ENCODE results near the gene TXNDC16. TPM values are rescaled to one million over a fixed set of nuclear protein-coding genes. Genes with fewer than 3 reads are reported as not detected.
"Not testable (repeated sequence)": the region's sequence is repeated elsewhere in the genome, so short reads cannot be mapped to it uniquely, and the experiment has no call there.

TXNDC16 gene
- total RNA-seq, 1 donor from 2014 or later, result 3.6 TPM

DNA sequence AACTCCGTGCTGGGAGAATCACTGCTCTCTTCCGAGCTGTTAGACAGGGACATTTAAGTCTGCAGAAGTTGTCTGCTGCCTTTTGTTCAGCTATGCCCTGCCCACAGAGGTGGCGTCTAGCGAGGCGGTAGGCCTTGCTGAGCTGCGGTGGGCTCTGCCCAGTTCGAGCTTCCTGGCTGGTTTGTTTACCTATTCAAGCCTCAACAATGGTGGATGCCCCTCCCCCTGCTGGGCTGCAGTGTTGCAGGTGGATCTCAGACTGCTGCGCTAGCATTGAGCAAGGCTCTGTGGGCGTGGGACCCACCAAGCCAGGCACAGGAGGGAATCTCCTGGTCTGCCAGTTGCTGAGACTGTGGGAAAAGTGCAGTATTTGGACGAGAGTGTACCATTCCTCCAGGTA lies 44.0 kb upstream of the TXNDC16 start:
- TF ChIP-seq, protein P1, sequence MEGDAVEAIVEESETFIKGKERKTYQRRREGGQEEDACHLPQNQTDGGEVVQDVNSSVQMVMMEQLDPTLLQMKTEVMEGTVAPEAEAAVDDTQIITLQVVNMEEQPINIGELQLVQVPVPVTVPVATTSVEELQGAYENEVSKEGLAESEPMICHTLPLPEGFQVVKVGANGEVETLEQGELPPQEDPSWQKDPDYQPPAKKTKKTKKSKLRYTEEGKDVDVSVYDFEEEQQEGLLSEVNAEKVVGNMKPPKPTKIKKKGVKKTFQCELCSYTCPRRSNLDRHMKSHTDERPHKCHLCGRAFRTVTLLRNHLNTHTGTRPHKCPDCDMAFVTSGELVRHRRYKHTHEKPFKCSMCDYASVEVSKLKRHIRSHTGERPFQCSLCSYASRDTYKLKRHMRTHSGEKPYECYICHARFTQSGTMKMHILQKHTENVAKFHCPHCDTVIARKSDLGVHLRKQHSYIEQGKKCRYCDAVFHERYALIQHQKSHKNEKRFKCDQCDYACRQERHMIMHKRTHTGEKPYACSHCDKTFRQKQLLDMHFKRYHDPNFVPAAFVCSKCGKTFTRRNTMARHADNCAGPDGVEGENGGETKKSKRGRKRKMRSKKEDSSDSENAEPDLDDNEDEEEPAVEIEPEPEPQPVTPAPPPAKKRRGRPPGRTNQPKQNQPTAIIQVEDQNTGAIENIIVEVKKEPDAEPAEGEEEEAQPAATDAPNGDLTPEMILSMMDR (IDR thresholded peaks at IDR 0.05; ENCODE audit: borderline replicate concordance), result no peak
- H3K4me1 ChIP-seq, result no peaks in the 10 kb centered on the region
- H3K27ac ChIP-seq (replicated peaks), result no peak overlapping the region
- H3K27me3 ChIP-seq (ENCODE audit: low read depth), result no peaks in the 10 kb centered on the region
- no peak overlapping the region for H3K4me3 ChIP-seq
- H3K36me3 ChIP-seq, result no peaks in the 10 kb centered on the region
- DNase-seq, result no peak
- intact Hi-C loops (cut with micrococcal nuclease), result no loop called here
- peaks cover 30% of the 10 kb centered on the region for H3K9me3 ChIP-seq (replicated peaks)

DNA sequence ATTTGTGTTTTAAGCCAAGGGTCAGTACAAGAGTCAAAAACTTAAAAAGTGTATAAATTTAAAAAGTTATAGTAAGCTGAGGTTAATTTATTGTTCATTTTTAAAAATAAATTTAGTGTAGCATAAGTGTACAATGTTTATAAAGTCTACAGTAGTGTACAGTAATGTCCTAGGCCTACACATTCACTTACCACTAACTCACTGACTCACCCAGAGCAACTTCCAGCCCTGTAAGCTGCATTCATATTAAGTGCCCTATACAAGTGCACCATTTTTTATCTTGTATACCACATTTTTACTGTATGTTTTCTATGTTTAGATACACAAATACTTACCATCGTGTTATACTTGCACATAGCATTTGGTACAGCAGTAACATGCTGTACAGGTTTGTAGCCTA lies 38.0 kb upstream of the TXNDC16 start:
- no peaks in the 10 kb centered on the region for H3K27me3 ChIP-seq (ENCODE audit: low read depth)
- no peak overlapping the region for H3K27ac ChIP-seq (replicated peaks)
- TF ChIP-seq, protein P1 (IDR thresholded peaks at IDR 0.05; ENCODE audit: borderline replicate concordance), result no peak
- DNase-seq, result no peak
- no peaks in the 10 kb centered on the region for H3K36me3 ChIP-seq
- H3K4me1 ChIP-seq, result no peaks in the 10 kb centered on the region
- intact Hi-C loops (cut with micrococcal nuclease), result no loop called here
- H3K9me3 ChIP-seq (replicated peaks), result peaks cover 32% of the 10 kb centered on the region
- no peak overlapping the region for H3K4me3 ChIP-seq

DNA sequence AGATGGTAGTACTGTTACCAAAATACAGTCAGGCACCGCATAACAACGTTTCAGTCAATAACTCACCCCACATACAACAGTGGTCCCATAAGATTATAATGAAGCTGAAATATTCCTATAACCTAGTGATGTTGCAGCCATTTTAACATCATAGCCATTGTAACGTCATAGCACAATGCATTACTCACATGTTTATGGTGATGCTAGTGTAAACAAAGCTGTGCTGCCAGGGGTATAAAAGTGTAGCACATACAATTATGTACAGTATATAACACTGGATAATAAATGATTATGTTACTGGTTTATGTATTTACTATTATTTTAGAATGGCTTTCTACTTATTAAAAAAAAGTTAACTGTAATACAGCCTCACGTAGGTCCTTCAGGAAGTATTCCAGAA lies 37.3 kb upstream of the TXNDC16 start:
- peaks cover 25% of the 10 kb centered on the region for H3K9me3 ChIP-seq (replicated peaks)
- intact Hi-C loops (cut with micrococcal nuclease), result no loop called here

DNA sequence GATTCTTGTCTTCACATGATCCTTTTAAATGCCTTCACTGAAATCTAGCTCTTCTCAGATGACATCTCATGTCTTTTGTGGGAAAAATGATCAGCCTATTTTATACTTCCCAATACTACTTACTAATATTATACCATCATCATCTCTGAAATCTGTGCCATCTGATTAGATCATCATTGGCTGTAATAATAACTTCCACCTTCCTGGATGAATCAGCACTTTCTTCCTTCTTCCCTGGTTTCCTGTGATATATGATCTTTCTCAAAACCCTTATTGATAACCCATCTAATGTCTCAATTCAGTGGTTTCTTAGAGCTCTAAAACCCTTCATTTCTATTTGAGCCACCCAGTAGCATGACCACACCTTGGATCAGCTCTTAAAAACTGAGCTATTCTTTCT lies 31.2 kb upstream of the TXNDC16 start:
- H3K36me3 ChIP-seq, result no peaks in the 10 kb centered on the region
- TF ChIP-seq, protein P1 (IDR thresholded peaks at IDR 0.05; ENCODE audit: borderline replicate concordance), result no peak
- H3K27me3 ChIP-seq (ENCODE audit: low read depth), result no peaks in the 10 kb centered on the region
- no peak overlapping the region for H3K27ac ChIP-seq (replicated peaks)
- H3K4me3 ChIP-seq, result no peak overlapping the region
- no peaks in the 10 kb centered on the region for H3K4me1 ChIP-seq
- DNase-seq, result no peak
- intact Hi-C loops (cut with micrococcal nuclease), result no loop called here
- no peaks in the 10 kb centered on the region for H3K9me3 ChIP-seq (replicated peaks)

More for the DNA sequence above, 37.3 kb upstream of the TXNDC16 start:
- H3K4me1 ChIP-seq, result no peaks in the 10 kb centered on the region
- no peak for DNase-seq
- TF ChIP-seq, protein P1 (IDR thresholded peaks at IDR 0.05; ENCODE audit: borderline replicate concordance), result no peak
- no peak overlapping the region for H3K27ac ChIP-seq (replicated peaks)
- H3K4me3 ChIP-seq, result no peak overlapping the region
- H3K36me3 ChIP-seq, result no peaks in the 10 kb centered on the region
- no peaks in the 10 kb centered on the region for H3K27me3 ChIP-seq (ENCODE audit: low read depth)

DNA sequence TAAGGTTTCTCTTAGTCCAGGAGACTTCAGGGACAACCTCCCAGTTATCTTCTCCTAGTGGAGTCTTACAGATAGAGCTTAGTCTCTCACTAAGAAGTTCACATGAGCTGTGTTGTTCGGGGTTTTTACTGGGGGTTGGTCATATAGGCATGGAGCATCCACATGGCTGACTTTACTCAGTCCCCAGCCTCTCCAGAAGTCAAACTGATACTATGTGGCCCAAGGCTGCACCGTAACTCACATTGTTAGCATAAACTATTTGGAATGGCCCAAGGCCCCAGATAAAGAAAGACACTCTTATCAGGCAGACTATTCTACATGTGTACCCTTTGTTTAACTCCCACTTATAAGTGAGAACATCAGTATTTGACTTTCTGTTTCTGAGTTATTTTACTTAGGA lies 23.6 kb upstream of the TXNDC16 start:
- Histone ChIP-seq H3K27ac (replicated peaks) (no peak overlapping the region), H3K4me1 (no peaks in the 10 kb centered on the region), H3K27me3 (ENCODE audit: low read depth) (no peaks in the 10 kb centered on the region), H3K9me3 (replicated peaks) (peaks cover 43% of the 10 kb centered on the region), H3K4me3 (no peak overlapping the region), H3K36me3 (no peaks in the 10 kb centered on the region)
- no peak for DNase-seq
- intact Hi-C loops (cut with micrococcal nuclease), result no loop called here
- TF ChIP-seq, protein P1 (IDR thresholded peaks at IDR 0.05; ENCODE audit: borderline replicate concordance), result no peak

DNA sequence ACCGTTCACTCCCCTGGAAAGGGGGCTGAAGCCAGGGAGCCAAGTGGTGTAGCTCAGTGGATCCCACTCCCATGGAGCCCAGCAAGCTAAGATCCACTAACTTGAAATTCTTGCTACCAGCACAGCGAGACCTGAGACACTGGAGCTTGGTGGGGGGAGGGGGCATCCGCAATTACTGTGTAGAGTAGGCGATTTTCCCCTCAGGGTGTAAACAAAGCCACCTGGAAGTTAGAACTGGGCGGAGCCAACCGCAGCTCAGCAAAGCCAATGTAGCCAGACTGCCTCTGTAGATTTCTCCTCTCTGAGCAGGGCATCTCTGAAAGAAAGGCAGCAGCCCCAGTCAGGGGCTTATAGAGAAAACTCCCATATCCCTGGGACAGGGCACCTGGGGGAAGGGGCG lies 16.1 kb upstream of the TXNDC16 start:
- H3K27me3 ChIP-seq (ENCODE audit: low read depth); H3K27ac ChIP-seq (replicated peaks); H3K4me1 ChIP-seq; H3K36me3 ChIP-seq; intact Hi-C loops (cut with micrococcal nuclease); DNase-seq; H3K4me3 ChIP-seq: not testable (repeated sequence)
- peaks cover 51% of the 10 kb centered on the region for H3K9me3 ChIP-seq (replicated peaks)
